ENCODE results near the gene FBXO31.
A peak's percentile ranks its signal among the peaks of the same experiment; 100 is the strongest.
"Not testable (repeated sequence)": the region's sequence is repeated elsewhere in the genome, so short reads cannot be mapped to it uniquely, and the experiment has no call there.

Gene FBXO31

GRCh38 chr16:87380881-87381280, 2.7 kb downstream of the FBXO31 start:
- H3K36me3 ChIP-seq: no peaks in the 10 kb centered on the region
- H3K4me3 ChIP-seq: peak overlapping the region; percentile 73 to 95
- no peaks in the 10 kb centered on the region for H3K9me3 ChIP-seq
- TF ChIP-seq CTCF (IDR thresholded peaks at IDR 0.05): no peak
- H3K27me3 ChIP-seq: no peaks in the 10 kb centered on the region
- H3K27ac ChIP-seq: peak overlapping the region; percentile 87 to 97
- no peak for DNase-seq
- peaks cover 0 to 62% (median 44%) of the 10 kb centered on the region in 4 donors for H3K4me1 ChIP-seq
- intact Hi-C loops (cut with DNase I; ENCODE audit: low total_unique reads): loop anchor here (5.0 to 10.0 kb wide), 3 partner anchors 64 to 1826 kb away; partner anchors contain the start of gene C16orf95

- no peak for TF ChIP-seq CTCF (IDR thresholded peaks at IDR 0.05)
- Histone ChIP-seq H3K27me3 (no peaks in the 10 kb centered on the region), H3K4me3 (peak overlapping the region; percentile 73 to 95), H3K36me3 (no peaks in the 10 kb centered on the region), H3K27ac (peak overlapping the region; percentile 87 to 97), H3K4me1 (peaks cover 0 to 67% (median 48%) of the 10 kb centered on the region in 4 donors), H3K9me3 (no peaks in the 10 kb centered on the region)
- intact Hi-C loops (cut with DNase I; ENCODE audit: low total_unique reads): loop anchor here (5.0 to 10.0 kb wide), 3 partner anchors 63 to 1826 kb away; partner anchors contain the start of gene C16orf95
- DNase-seq: no peak
Measured at GRCh38 chr16:87380403-87380802, 3.2 kb downstream of the FBXO31 start.

GRCh38 chr16:87379312-87379752, 4.2 kb downstream of the FBXO31 start:
- intact Hi-C loops (cut with DNase I; ENCODE audit: low total_unique reads); H3K9me3 ChIP-seq; H3K36me3 ChIP-seq; H3K4me3 ChIP-seq; DNase-seq; H3K27me3 ChIP-seq: not testable (repeated sequence)
- Histone ChIP-seq H3K4me1 (peaks cover 0 to 70% (median 48%) of the 10 kb centered on the region in 4 donors), H3K27ac (peak overlapping the region in 1 of 2 donors; percentile 97)

GRCh38 chr16:87376660-87377059, 6.9 kb downstream of the FBXO31 start:
- Histone ChIP-seq H3K27ac (peak overlapping the region in 1 of 2 donors; percentile 29), H3K36me3 (no peaks in the 10 kb centered on the region), H3K9me3 (no peaks in the 10 kb centered on the region), H3K4me3 (no peak overlapping the region), H3K4me1 (peaks cover 0 to 65% (median 40%) of the 10 kb centered on the region in 4 donors), H3K27me3 (no peaks in the 10 kb centered on the region)
- no peak for TF ChIP-seq CTCF (IDR thresholded peaks at IDR 0.05)
- no peak for DNase-seq
- intact Hi-C loops (cut with DNase I; ENCODE audit: low total_unique reads): no loop called here

GRCh38 chr16:87375426-87376135, 8.0 kb downstream of the FBXO31 start:
- TF ChIP-seq CTCF (IDR thresholded peaks at IDR 0.05): no peak
- no peak overlapping the region for H3K4me3 ChIP-seq
- no peaks in the 10 kb centered on the region for H3K9me3 ChIP-seq
- H3K36me3 ChIP-seq: no peaks in the 10 kb centered on the region
- no peaks in the 10 kb centered on the region for H3K27me3 ChIP-seq
- no peak for DNase-seq
- intact Hi-C loops (cut with DNase I; ENCODE audit: low total_unique reads): no loop called here
- H3K27ac ChIP-seq: peak overlapping the region in 1 of 2 donors; percentile 38
- peaks cover 0 to 56% (median 31%) of the 10 kb centered on the region in 4 donors for H3K4me1 ChIP-seq

GRCh38 chr16:87374313-87374712, 9.3 kb downstream of the FBXO31 start:
- H3K27me3 ChIP-seq: no peaks in the 10 kb centered on the region
- H3K36me3 ChIP-seq: no peaks in the 10 kb centered on the region
- TF ChIP-seq CTCF (IDR thresholded peaks at IDR 0.05): no peak
- intact Hi-C loops (cut with DNase I; ENCODE audit: low total_unique reads): no loop called here
- H3K4me3 ChIP-seq: no peak overlapping the region
- no peaks in the 10 kb centered on the region for H3K9me3 ChIP-seq
- no peak for DNase-seq
- peaks cover 0 to 56% (median 26%) of the 10 kb centered on the region in 4 donors for H3K4me1 ChIP-seq
- no peak overlapping the region for H3K27ac ChIP-seq
